COLO668 (cell line): Measurements from ENCODE around the gene MTHFD2L.
A peak's percentile ranks its signal among the peaks of the same experiment; 100 is the strongest.
"Not testable (repeated sequence)": the region's sequence is repeated elsewhere in the genome, so short reads cannot be mapped to it uniquely, and the experiment has no call there.

Source experiments
- DNase-seq: peaks from one replicate; lab custom pipeline; 2025; ENCODE audit not compliant: unreplicated experiment; lab: John Stamatoyannopoulos, UW

The MTHFD2L gene

GRCh38 chr4:74157561-74158465, at the start of gene MTHFD2L:
MTHFD2L (plus strand) TSS chr4:74158118; CDS start chr4:74158139, 21 bp downstream.
- DNase-seq, result peak; percentile 96

- DNase-seq, result no peak
These were observed 49.3 kb upstream of the MTHFD2L start for GRCh38 chr4:74108457-74109115.

- DNase-seq, result no peak
These were observed 48.6 kb upstream of the MTHFD2L start for GRCh38 chr4:74109116-74109869.

GRCh38 chr4:74109870-74110605, 47.9 kb upstream of the MTHFD2L start:
- no peak for DNase-seq

- no peak for DNase-seq
These were observed 47.2 kb upstream of the MTHFD2L start for GRCh38 chr4:74110670-74111069.

- DNase-seq, result no peak
These were observed 46.5 kb upstream of the MTHFD2L start for GRCh38 chr4:74111306-74111975.

GRCh38 chr4:74111990-74112389, 45.9 kb upstream of the MTHFD2L start:
- no peak for DNase-seq

- DNase-seq, result no peak
These were observed 45.4 kb upstream of the MTHFD2L start for GRCh38 chr4:74112399-74113105.

- no peak for DNase-seq
These were observed 43.7 kb upstream of the MTHFD2L start for GRCh38 chr4:74114234-74114633.

GRCh38 chr4:74117024-74117534, 40.8 kb upstream of the MTHFD2L start:
- peak; percentile 47 for DNase-seq

- DNase-seq, result peak; percentile 23
These were observed 39.1 kb upstream of the MTHFD2L start for GRCh38 chr4:74118600-74119338.

- DNase-seq, result no peak
These were observed 37.8 kb upstream of the MTHFD2L start for GRCh38 chr4:74120086-74120485.

GRCh38 chr4:74121643-74122579, 36.0 kb upstream of the MTHFD2L start:
- no peak for DNase-seq

- peak; percentile 48 for DNase-seq
These were observed 34.7 kb upstream of the MTHFD2L start for GRCh38 chr4:74123065-74123728.

- no peak for DNase-seq
These were observed 32.9 kb upstream of the MTHFD2L start for GRCh38 chr4:74125029-74125428.

- no peak for DNase-seq
These were observed 30.2 kb upstream of the MTHFD2L start for GRCh38 chr4:74127745-74128144.

GRCh38 chr4:74130843-74131242, 27.1 kb upstream of the MTHFD2L start:
- not testable (repeated sequence) for DNase-seq
